Heart right ventricle (tissue), 16 donors: ENCODE measurements around the gene PFN3. TPM values are rescaled to one million over a fixed set of nuclear protein-coding genes. Genes with fewer than 3 reads are reported as not detected.

Source experiments
- ATAC-seq, 8 donors: fragments of 200-7000 bp; cut with Tn5 transposase; one replicate each; pipeline ENCODE4 v1.9.1; 2020; ENCODE audit warnings: mild to moderate bottlenecking in 8 of 8, moderate library complexity in 8 of 8, moderate number of reproducible peaks in 1 of 8
- DNase-seq, 2 donors: peaks; one replicate each; pipeline ENCODE4 v3.0.0-alpha.2; 2020
- H3K27ac ChIP-seq, 10 donors: fragments of 200-600 bp; sonication (generic) in 2 of 10; one replicate each; pipeline versions ENCODE4 v1.5.0 to v1.8.0; 2020 to 2022; ENCODE audit warnings: mild to moderate bottlenecking in 3 of 10
- H3K27me3 ChIP-seq, 7 donors: fragments of 200-600 bp; one replicate each; pipeline ENCODE4 v1.8.0; 2021 to 2022; ENCODE audit warnings: mild to moderate bottlenecking in 2 of 7
- H3K36me3 ChIP-seq, 9 donors: fragments of 200-600 bp; sonication (generic) in 1 of 9; one replicate each; pipeline versions ENCODE4 v1.5.0 to v1.8.0; 2020 to 2022; ENCODE audit warnings: mild to moderate bottlenecking in 2 of 9
- H3K4me1 ChIP-seq, 9 donors: fragments of 200-600 bp; sonication (generic) in 1 of 9; one replicate each; pipeline versions ENCODE4 v1.5.0 to v1.8.0; 2020 to 2022; ENCODE audit warnings: mild to moderate bottlenecking in 4 of 9
- H3K4me3 ChIP-seq, 10 donors: fragments of 200-600 bp; sonication (generic) in 2 of 10; one replicate each; pipeline versions ENCODE4 v1.5.0 to v1.8.0; 2020 to 2022; ENCODE audit warnings: mild to moderate bottlenecking in 7 of 10, moderate library complexity in 2 of 10
- H3K9me3 ChIP-seq, 11 donors: fragments of 200-600 bp in 10 of 11; sonication (generic) in 2 of 11; one replicate each; pipeline versions ENCODE4 v1.5.0 to v1.8.0; 2013 to 2022; ENCODE audit warnings: mild to moderate bottlenecking in 2 of 11, control low read depth in 1 of 11, moderate library complexity in 1 of 11
- CTCF ChIP-seq, 9 donors: fragments of 200-600 bp; sonication (generic) in 2 of 9; IDR thresholded peaks; one replicate each; pipeline versions ENCODE4 v1.5.0 to v1.8.0; 2021 to 2022; ENCODE audit warnings: antibody characterized with exemption in 9 of 9, mild to moderate bottlenecking in 5 of 9, moderate library complexity in 1 of 9
- WGBS, 2 donors: extraction: QIAGEN DNeasy Blood & Tissue Kit; methylation state at CpG; one replicate each; pipeline ENCODE4 v1.1.7; 2013; ENCODE audit warnings: inconsistent platforms in 1 of 2; 5-methylcytosine and 5-hydroxymethylcytosine counted together
- intact Hi-C, 10 donors: fragments of 100-400 bp; cut with DNase I; formaldehyde crosslinking; loops; one replicate each; pipeline versions ENCODE4 v1.11.1 to v1.14.2; 2022
- long read RNA-seq, 3 donors: library from polyadenylated mRNA; unstranded; transcript quantifications; one replicate each; pipeline ENCODE4 v2.0.0, GENCODE V29; 2020 to 2021
- polyA plus RNA-seq, 2 donors: library from polyadenylated mRNA; stranded (reverse); fragments of 200-250 nt; gene quantifications; one replicate each; pipeline ENCODE4 v1.2.3, GENCODE V29; 2013
- total RNA-seq, 10 donors: library from RNA; stranded (reverse); fragmentation: NEBNext Ultra II Directional in 3 of 10; extraction: Animal tissue kit (Norgen Biotek cat#: 25700) in 3 of 10; gene quantifications; one replicate each; pipeline versions ENCODE4 v1.2.1 to v1.2.4, GENCODE V29; 2021 to 2023
- donor health status: Arrhythmogenic right ventricular cardiomyopathy.
- donor health status: ischemic (EF 13 %, LVEDD 7.1; RV severe dilation, severe dysfunction).
- donor health status: healthy with polysubstance abuse.
- donor health status: DM: no; HTN: yes; CAD: no.
- donor health status: DM: no; HTN: no; CAD: no.
- donor health status: ischemic (EF 25% LVEDD 6.9; RV normal size, moderate dysfunction).
- donor health status: ischemic (EF 25% LVEDD 5.7; RV mildly dilated, moderate dysfunction).
- donor health status: healthy.
- donor health status: DM: yes; HTN: yes; CAD: no.
- donor health status: Ischemic cardiomyopathy.
- donor health status: ischemic (EF 35%, LVEDD 5.7; RV mildly dilated, moderate dysfunction).
- donor health status: nonischemic (EF 11% LVEDD 7.7; RV severe dilation, severe dysfunction).
- donor health status: DM: yes; HTN: yes; CAD: no.
- donor health status: PGD.
- donor health status: ischemic (EF 29% LVEDD 5.4; RV normal size, mild dysfunction).
- donor health status: nonischemic (EF 23%, LVEDD 6.1; RV moderate dilation, normal function).

PFN3 gene, protein sequence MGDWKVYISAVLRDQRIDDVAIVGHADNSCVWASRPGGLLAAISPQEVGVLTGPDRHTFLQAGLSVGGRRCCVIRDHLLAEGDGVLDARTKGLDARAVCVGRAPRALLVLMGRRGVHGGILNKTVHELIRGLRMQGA
- total RNA-seq, result not detected
- polyA plus RNA-seq, result not detected
- long read RNA-seq, donor 1, result 0 reads
- long read RNA-seq, donor 2, result 0 reads
- long read RNA-seq, donor 3, result 0 reads

- 5 to 10% methylated on average over 92 of the region's 92 CpGs for WGBS, 2 donors
- H3K27me3 ChIP-seq, result peaks cover 35 to 100% (median 90%) of the 10 kb centered on the region in 7 donors
- TF ChIP-seq CTCF (IDR thresholded peaks at IDR 0.05), result no peak
- H3K9me3 ChIP-seq, result no peaks in the 10 kb centered on the region
- no peak within 1 kb of the TSS for H3K27ac ChIP-seq
- intact Hi-C loops, result loop anchor here in 1 of 10 donors (5.0 kb wide), 1 partner anchor 52 kb away; no protein-coding TSS in a partner anchor
- H3K36me3 ChIP-seq, result no peaks in the 10 kb centered on the region
- H3K4me3 ChIP-seq, result peak within 1 kb of the TSS in 1 of 10 donors; percentile 14
- ATAC-seq (no peak), DNase-seq (no peak)
- peaks cover 20 to 42% (median 35%) of the 10 kb centered on the region in 9 donors for H3K4me1 ChIP-seq
These were observed at the start of gene PFN3 for GRCh38 chr5:177399997-177400868. TSS of gene PFN3 (minus strand) at chr5:177400661. CDS start at chr5:177400576, 85 bp downstream.

DNA sequence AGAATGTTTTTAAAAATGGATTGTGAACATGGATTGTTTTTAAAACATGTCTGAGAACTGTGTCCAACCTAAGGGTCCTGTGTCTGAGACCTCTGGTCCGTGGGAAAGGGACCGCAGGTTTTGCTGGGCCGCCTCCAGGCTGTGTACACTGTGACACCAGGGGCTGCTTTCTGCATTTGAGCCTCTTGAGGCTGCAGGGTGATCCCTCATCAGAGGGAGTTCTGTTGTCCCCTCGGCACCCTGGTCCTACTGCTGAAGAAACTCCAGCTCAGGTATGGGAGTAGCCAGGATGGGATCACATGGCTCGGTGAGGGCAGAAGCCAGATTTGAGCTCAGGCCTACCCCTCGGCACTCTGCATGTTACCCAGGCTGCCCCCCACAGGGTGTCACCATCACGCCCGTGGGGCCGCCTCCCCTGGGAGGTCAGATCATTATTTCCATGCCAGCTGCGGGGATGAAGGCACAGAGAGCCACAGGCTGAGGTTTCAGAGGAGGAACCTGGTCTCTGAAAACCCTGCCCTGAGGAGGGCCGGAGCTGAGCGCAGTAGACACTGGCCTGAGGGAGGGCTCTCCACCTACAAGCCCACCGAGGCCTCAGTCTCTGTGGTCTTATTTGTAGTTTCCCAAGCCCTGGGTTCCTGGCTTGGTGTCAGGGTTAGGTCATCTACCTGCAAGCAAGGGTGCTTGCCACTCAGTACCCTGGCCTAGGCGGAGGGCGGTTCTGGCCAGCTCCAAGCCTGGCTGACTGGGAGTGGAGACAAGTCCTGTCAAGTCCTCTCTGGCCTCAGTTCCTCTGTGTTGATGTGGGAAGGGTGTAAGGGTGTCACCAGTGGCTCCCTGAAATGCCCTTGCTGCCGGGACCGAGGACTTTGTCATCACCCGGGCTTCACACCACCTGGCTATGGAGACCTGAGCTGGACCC is 48.9 kb upstream of the PFN3 start:
- Histone ChIP-seq H3K4me1 (peaks cover 21 to 50% (median 39%) of the 10 kb centered on the region in 9 donors), H3K27ac (no peak overlapping the region), H3K4me3 (no peak overlapping the region), H3K9me3 (no peaks in the 10 kb centered on the region), H3K27me3 (peaks cover 0 to 58% (median 2%) of the 10 kb centered on the region in 7 donors), H3K36me3 (no peaks in the 10 kb centered on the region)
- TF ChIP-seq CTCF (IDR thresholded peaks at IDR 0.05), result no peak
- DNase-seq (no peak), ATAC-seq (no peak)
- intact Hi-C loops, result loop anchor here in 9 of 10 donors (1.0 to 10.0 kb wide), 7 partner anchors 42 to 335 kb away; partner anchors contain the start of genes F12 (in 2 of the 9), MXD3 (in 2 of the 9) and PFN3 (in 1 of the 9)
- 88 to 94% methylated on average over 18 of the region's 18 CpGs for WGBS, 2 donors

DNA sequence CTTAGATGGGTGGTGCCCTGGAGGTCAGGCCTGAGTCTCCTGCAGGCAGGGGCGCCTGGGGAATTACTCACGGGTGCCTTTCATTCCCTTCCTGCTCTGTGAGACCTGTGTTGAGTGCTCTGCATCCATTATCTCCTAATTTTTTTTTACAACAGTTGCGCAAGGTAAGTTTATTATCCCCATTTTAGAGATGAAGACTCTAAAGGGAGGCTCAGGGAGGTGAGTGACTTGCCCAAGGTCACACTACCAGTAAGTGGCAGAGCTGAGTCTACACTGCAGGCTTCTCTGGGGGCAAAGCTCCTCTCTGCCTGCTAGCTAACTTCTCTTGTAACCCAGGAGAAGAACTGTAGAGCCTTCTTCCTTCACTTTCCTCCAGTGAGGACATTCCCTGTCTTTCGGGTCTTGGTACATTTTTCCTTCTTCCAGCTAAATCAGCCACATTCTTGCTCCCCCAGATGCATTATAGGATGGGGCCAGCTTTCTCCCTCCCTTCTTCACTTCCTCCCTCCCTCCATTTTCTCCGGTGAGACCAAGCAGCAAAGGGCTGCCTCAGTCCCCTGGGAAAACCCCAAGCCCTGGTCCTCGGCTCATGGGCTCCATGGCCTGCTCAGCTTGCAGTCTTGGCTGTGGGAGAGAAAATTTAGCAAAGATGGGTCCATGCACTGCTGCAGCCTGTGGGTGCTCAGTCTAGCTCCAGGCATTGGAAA is 47.9 kb upstream of the PFN3 start:
- intact Hi-C loops, result no loop called here
- peaks cover 0 to 53% (median 2%) of the 10 kb centered on the region in 7 donors for H3K27me3 ChIP-seq
- H3K4me1 ChIP-seq, result peaks cover 13 to 40% (median 29%) of the 10 kb centered on the region in 9 donors
- no peak overlapping the region for H3K27ac ChIP-seq
- 67 to 77% methylated on average over 6 of the region's 6 CpGs for WGBS, 2 donors
- no peaks in the 10 kb centered on the region for H3K36me3 ChIP-seq
- ATAC-seq (no peak), DNase-seq (no peak)
- no peak for TF ChIP-seq CTCF (IDR thresholded peaks at IDR 0.05)
- H3K9me3 ChIP-seq, result no peaks in the 10 kb centered on the region
- no peak overlapping the region for H3K4me3 ChIP-seq
